Stomach (tissue), 4 donors: ENCODE data around the gene EHMT1.

Experiments
- EP300 ChIP-seq: sonication (generic); formaldehyde crosslinking; IDR thresholded peaks from one replicate; pipeline ENCODE4 v1.6.1; 2017; ENCODE audit warnings: antibody characterized with exemption
- POLR2A ChIP-seq, 4 donors: fragments of 450-650 bp; IDR thresholded peaks; one replicate each; pipeline ENCODE4 v1.6.1; 2016; ENCODE audit warnings: antibody characterized with exemption in 4 of 4, control low read depth in 2 of 4, mild to moderate bottlenecking in 1 of 4, moderate library complexity in 1 of 4
- POLR2AphosphoS5 ChIP-seq, 3 donors: sonication (generic); formaldehyde crosslinking; IDR thresholded peaks; one replicate each; pipeline ENCODE4 v1.6.1; 2016; ENCODE audit warnings: antibody characterized with exemption in 3 of 3
- TF ChIP-seq, protein P1 (sequence below), 7 experiments: fragments of 450-650 bp in 4 of 7; fragments of 200-600 bp in 3 of 7; sonication (generic) in 3 of 7; IDR thresholded peaks; one replicate each; pipeline ENCODE4 v1.5.1; 2016 to 2019; ENCODE audit warnings: antibody characterized with exemption in 7 of 7, control low read depth in 2 of 7, mild to moderate bottlenecking in 1 of 7

DNA sequence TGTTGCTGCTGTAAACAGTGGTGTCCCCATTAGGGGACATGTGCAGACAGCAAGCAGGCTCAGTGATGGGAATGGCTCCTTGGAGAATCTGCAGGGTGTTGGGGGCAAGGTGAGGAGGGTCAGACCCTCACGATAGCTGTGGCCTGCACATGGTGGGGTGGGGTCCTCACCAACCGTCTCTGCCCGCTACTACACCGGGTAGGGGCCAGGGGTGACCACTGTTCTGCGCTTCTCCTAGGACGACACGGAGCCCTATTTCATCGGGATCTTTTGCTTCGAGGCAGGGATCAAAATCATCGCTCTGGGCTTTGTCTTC lies 263.7 kb downstream of the EHMT1 start:
- TF ChIP-seq, protein P1, sequence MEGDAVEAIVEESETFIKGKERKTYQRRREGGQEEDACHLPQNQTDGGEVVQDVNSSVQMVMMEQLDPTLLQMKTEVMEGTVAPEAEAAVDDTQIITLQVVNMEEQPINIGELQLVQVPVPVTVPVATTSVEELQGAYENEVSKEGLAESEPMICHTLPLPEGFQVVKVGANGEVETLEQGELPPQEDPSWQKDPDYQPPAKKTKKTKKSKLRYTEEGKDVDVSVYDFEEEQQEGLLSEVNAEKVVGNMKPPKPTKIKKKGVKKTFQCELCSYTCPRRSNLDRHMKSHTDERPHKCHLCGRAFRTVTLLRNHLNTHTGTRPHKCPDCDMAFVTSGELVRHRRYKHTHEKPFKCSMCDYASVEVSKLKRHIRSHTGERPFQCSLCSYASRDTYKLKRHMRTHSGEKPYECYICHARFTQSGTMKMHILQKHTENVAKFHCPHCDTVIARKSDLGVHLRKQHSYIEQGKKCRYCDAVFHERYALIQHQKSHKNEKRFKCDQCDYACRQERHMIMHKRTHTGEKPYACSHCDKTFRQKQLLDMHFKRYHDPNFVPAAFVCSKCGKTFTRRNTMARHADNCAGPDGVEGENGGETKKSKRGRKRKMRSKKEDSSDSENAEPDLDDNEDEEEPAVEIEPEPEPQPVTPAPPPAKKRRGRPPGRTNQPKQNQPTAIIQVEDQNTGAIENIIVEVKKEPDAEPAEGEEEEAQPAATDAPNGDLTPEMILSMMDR (IDR thresholded peaks at IDR 0.05) = no peak
- TF ChIP-seq POLR2A (IDR thresholded peaks at IDR 0.05) (no peak), POLR2AphosphoS5 (IDR thresholded peaks at IDR 0.05) (no peak), EP300 (no peak)
